ENCODE results near the gene POMP. TPM values are rescaled to one million over a fixed set of nuclear protein-coding genes. Genes with fewer than 3 reads are reported as not detected.

The POMP gene
- total RNA-seq, 1 donor from 2014 or later: 54.0 TPM

- Mint-ChIP-seq H3K4me1 (no peaks in the 10 kb centered on the region), H3K9me3 (no peaks in the 10 kb centered on the region), H3K27ac (no peak overlapping the region), H3K36me3 (ENCODE audit: low read depth) (peaks cover 50% of the 10 kb centered on the region), H3K4me3 (no peak overlapping the region), H3K27me3 (no peaks in the 10 kb centered on the region)
- DNase-seq: no peak
- ATAC-seq (ENCODE audit: low read depth): no peak
- intact Hi-C loops (cut with micrococcal nuclease): no loop called here
- CTCF ChIA-PET: no interaction called here
- TF ChIP-seq CTCF (IDR thresholded peaks at IDR 0.05): no peak
- POLR2A ChIA-PET: no interaction called here
These were observed 38.5 kb downstream of the POMP start for GRCh38 chr13:28697441-28697840.

GRCh38 chr13:28699246-28699645, 40.3 kb downstream of the POMP start:
- ChIA-PET CTCF (interaction anchor here (0.6 kb wide), 1 partner anchor 387 kb away, joined by 3 read pairs; no protein-coding TSS in a partner anchor), POLR2A (no interaction called here)
- Mint-ChIP-seq H3K27me3 (no peaks in the 10 kb centered on the region), H3K4me3 (no peak overlapping the region), H3K27ac (no peak overlapping the region), H3K9me3 (no peaks in the 10 kb centered on the region), H3K36me3 (ENCODE audit: low read depth) (peaks cover 58% of the 10 kb centered on the region), H3K4me1 (no peaks in the 10 kb centered on the region)
- intact Hi-C loops (cut with micrococcal nuclease): no loop called here
- no peak for ATAC-seq (ENCODE audit: low read depth)
- TF ChIP-seq CTCF (IDR thresholded peaks at IDR 0.05): no peak
- no peak for DNase-seq

GRCh38 chr13:28704282-28704681, 45.4 kb downstream of the POMP start:
- no peak for TF ChIP-seq CTCF (IDR thresholded peaks at IDR 0.05)
- CTCF ChIA-PET: no interaction called here
- peaks cover 9% of the 10 kb centered on the region for H3K4me1 Mint-ChIP-seq
- H3K27ac Mint-ChIP-seq: no peak overlapping the region
- DNase-seq: no peak
- no peak overlapping the region for H3K4me3 Mint-ChIP-seq
- POLR2A ChIA-PET: no interaction called here
- no peaks in the 10 kb centered on the region for H3K9me3 Mint-ChIP-seq
- no peak for ATAC-seq (ENCODE audit: low read depth)
- intact Hi-C loops (cut with micrococcal nuclease): no loop called here
- peaks cover 61% of the 10 kb centered on the region for H3K36me3 Mint-ChIP-seq (ENCODE audit: low read depth)
- H3K27me3 Mint-ChIP-seq: no peaks in the 10 kb centered on the region

GRCh38 chr13:28704919-28705318, 46.0 kb downstream of the POMP start:
- CTCF ChIA-PET: interaction anchor here (0.9 kb wide), 1 partner anchor 14 kb away, joined by 3 read pairs; the partner anchor contains the start of gene SLC46A3
- Mint-ChIP-seq H3K4me1 (peaks cover 9% of the 10 kb centered on the region), H3K27ac (no peak overlapping the region), H3K27me3 (no peaks in the 10 kb centered on the region), H3K9me3 (no peaks in the 10 kb centered on the region), H3K36me3 (ENCODE audit: low read depth) (peaks cover 59% of the 10 kb centered on the region), H3K4me3 (no peak overlapping the region)
- intact Hi-C loops (cut with micrococcal nuclease): loop anchor here (5.0 kb wide), 1 partner anchor 283 kb away; no protein-coding TSS in a partner anchor
- POLR2A ChIA-PET: no interaction called here
- no peak for TF ChIP-seq CTCF (IDR thresholded peaks at IDR 0.05)
- no peak for ATAC-seq (ENCODE audit: low read depth)
- DNase-seq: no peak

- TF ChIP-seq CTCF (IDR thresholded peaks at IDR 0.05): no peak
- intact Hi-C loops (cut with micrococcal nuclease): loop anchor here (5.0 kb wide), 1 partner anchor 283 kb away; no protein-coding TSS in a partner anchor
- POLR2A ChIA-PET: no interaction called here
- CTCF ChIA-PET: interaction anchor here (0.9 kb wide), 1 partner anchor 13 kb away, joined by 3 read pairs; the partner anchor contains the start of gene SLC46A3
- Mint-ChIP-seq H3K4me3 (no peak overlapping the region), H3K9me3 (no peaks in the 10 kb centered on the region), H3K36me3 (ENCODE audit: low read depth) (peaks cover 57% of the 10 kb centered on the region), H3K27me3 (no peaks in the 10 kb centered on the region), H3K4me1 (peaks cover 9% of the 10 kb centered on the region), H3K27ac (no peak overlapping the region)
- DNase-seq: no peak
- ATAC-seq (ENCODE audit: low read depth): no peak
These were observed 46.6 kb downstream of the POMP start for GRCh38 chr13:28705461-28706083.
